GM18519 (cell line): ENCODE measurements around the gene PSMD13.

Experiments used
- ATAC-seq: cut with Tn5 transposase; IDR thresholded peaks from one replicate; pipeline ENCODE4 v1.9.1; 2021; ENCODE audit warnings: mild to moderate bottlenecking, moderate library complexity; ENCODE audit not compliant: unreplicated experiment, low FRiP score

Gene PSMD13

GRCh38 chr11:296171-297050 is 59.6 kb downstream of the PSMD13 start:
- no peak for ATAC-seq

- no peak for ATAC-seq
Observed at GRCh38 chr11:297051-297585, 60.3 kb downstream of the PSMD13 start.

GRCh38 chr11:297586-298405 is 61.0 kb downstream of the PSMD13 start:
- no peak for ATAC-seq

- no peak for ATAC-seq
Observed at GRCh38 chr11:298406-299065, 61.8 kb downstream of the PSMD13 start.

- no peak for ATAC-seq
Observed at GRCh38 chr11:299081-299891, 62.5 kb downstream of the PSMD13 start, which contains the start of gene IFITM5. IFITM5 (minus strand) TSS chr11:299526; CDS start chr11:299490, 36 bp downstream.

- ATAC-seq, result no peak
Observed at GRCh38 chr11:299951-300735, 63.4 kb downstream of the PSMD13 start.
